HS-5 (cell line): ENCODE measurements around the gene GALNTL6.

Experiments used
- DNase-seq: peaks from one replicate; pipeline ENCODE4 v3.0.0-alpha.2; 2012; ENCODE audit warnings: low read depth

GALNTL6 gene

GRCh38 chr4:171889681-171890080 is 76.5 kb downstream of the GALNTL6 start:
- DNase-seq, result no peak

DNA sequence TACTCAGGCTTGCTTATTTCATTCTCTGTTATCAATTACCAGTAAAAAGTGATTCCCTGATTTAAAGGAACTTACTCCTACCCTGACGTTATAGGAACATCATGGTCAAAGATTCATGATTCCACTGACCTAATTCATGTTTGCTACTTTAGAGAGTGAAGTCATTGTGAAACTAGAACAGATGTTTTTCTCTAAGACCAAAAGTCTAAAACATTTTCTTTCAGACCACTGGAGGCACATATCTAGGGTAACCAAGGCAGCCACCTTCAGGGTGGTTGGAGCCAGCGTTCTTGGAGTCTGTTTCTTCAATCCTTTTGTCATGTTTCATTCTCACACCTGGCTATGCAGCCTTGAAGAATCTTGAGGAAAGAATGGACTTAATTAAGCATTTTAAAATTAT is 77.8 kb downstream of the GALNTL6 start:
- DNase-seq, result no peak

- DNase-seq, result no peak
Observed at GRCh38 chr4:171896426-171896825, 83.2 kb downstream of the GALNTL6 start.

DNA sequence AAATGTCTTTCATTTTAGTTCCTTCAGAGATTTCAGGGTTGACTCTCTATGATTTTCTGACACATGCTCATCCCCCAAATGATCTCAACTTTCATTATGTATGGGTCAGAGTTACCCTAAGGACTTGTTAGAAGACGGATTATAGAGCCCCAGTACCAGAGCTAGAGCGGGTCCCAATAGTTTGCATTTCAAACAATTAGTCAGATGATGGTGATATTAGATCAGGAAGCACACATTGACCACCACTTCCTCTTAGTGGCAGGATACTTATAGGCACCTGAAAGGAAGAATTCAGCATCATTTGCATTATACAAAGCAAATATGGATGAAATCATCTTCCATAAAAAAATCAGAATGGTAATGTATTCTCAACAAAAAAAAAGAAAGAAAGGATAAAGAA is 106.1 kb downstream of the GALNTL6 start:
- no peak for DNase-seq

GRCh38 chr4:171920901-171921300 is 107.7 kb downstream of the GALNTL6 start:
- DNase-seq, result no peak

GRCh38 chr4:171924746-171925376 is 111.7 kb downstream of the GALNTL6 start:
- no peak for DNase-seq

GRCh38 chr4:171928336-171928735 is 115.1 kb downstream of the GALNTL6 start:
- DNase-seq, result no peak

GRCh38 chr4:171929477-171929876 is 116.3 kb downstream of the GALNTL6 start:
- DNase-seq, result no peak

DNA sequence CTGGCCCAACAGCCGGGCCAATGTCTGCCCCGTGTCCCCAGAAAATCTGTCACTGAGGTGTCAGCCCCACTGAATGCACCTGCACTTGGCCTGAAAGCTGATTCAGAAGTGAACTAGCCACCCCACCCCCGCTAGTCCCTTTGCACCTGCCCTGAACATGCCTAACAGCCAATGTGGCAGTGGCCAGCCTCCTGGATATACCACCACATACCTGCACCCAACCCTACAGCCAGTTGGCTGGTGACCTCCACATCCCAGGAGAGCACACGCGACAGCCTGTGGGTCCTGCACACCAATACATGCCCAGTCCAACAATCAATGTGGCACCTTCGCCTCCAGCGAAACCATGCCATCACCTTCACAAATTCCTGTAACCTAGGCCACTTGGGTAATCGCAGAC is 116.7 kb downstream of the GALNTL6 start:
- no peak for DNase-seq

GRCh38 chr4:171932238-171932637 is 119.0 kb downstream of the GALNTL6 start:
- no peak for DNase-seq

GRCh38 chr4:171940656-171941055 is 127.5 kb downstream of the GALNTL6 start:
- DNase-seq, result no peak

DNA sequence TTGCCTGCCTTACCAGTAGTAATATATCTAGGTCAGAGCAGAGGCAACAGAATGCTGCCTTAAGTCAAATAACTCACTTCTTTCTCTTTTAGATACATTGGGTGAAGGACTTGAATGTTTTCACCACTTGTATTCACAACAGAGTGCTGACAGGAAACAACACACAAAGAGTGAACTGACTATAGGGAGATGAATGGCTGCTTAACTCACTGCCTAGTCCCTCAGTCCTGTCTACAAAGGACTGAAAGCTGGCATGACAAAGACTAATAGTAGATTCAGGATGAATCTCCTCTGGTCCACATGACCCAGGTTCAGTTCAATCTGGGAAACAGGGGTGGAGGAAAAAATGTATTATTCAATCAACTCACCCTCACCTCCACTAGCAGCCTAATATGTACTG is 134.2 kb downstream of the GALNTL6 start:
- DNase-seq, result no peak

DNA sequence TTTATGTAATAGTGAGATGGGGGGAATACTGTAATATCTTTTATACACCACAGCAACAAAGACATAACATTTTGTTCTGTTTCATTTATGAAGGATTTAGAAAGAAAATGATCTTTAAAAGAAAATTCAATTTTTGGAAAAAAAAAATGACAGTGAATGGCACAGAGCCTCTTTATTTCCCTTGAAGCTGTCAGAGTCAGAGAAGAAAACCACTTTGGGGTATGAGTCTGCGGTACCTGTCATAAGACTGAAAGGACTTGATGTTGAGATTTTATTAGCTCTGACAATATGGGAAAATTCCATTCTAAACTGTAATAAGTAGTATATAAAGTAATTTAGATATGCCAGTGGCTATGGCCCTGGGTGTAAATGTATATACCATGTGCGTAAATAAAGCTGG is 134.8 kb downstream of the GALNTL6 start:
- DNase-seq, result no peak

GRCh38 chr4:171954650-171955049 is 141.4 kb downstream of the GALNTL6 start:
- DNase-seq, result peak; percentile 5

- DNase-seq, result no peak
Observed at GRCh38 chr4:171956678-171957077, 143.5 kb downstream of the GALNTL6 start.

GRCh38 chr4:171962110-171962509 is 148.9 kb downstream of the GALNTL6 start:
- DNase-seq, result no peak

DNA sequence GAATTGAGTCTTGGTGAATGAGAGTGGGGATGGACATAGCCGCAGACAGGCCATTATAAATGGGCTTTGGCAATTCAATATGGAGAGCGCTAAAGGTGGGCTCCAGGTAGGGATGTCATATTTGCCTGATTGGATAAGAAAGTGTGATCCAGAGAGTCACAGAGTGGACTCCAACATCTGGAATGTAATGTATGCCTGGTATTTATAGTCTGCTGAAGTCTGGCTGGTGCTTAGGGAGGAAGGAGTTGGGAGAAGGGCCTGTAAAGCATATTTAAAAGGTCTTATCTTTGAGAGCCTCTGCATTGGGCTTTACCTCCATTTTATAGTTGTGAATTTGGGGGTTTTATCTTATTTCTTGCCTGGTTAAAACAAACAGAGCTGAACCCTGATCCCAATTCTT is 153.2 kb downstream of the GALNTL6 start:
- no peak for DNase-seq

GRCh38 chr4:171978216-171978615 is 165.0 kb downstream of the GALNTL6 start:
- DNase-seq, result no peak

DNA sequence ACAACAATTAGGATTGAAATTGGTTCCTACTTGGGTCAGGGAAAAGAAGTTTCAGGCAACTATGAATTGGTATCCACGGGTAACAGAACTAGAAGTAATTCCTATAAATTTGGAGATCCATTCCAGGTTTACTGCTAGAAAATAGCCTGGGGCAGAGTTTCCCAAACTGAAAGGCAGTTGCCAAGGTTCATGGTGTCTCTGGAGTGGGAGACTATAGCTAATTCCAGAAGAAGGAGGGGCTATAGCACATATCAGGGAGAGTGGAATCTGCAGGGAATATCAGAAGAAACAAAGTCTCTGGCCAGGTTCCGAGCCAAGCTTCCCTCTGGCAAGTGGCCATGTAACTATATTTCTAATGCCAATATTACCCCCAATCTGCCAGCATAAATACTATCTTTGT is 166.3 kb downstream of the GALNTL6 start:
- DNase-seq, result no peak

DNA sequence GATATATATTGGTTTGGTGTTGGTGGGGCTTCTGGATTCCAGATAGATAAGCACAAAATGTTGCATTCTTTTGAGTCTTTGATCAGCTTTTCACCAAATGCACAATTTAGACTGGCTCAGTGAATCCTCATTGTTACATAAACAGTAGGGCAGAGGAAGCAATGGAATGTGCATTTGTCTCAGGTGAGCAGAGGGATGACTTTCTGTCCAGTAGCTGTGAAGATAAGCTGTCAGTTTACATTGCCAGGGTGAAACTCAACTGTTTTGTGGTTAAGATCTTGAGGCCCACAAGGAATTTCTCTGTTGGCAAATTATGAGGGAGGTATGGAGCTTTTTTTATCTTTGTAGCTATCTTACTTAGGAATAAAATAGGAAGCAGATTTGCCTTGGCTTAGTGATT is 168.0 kb downstream of the GALNTL6 start:
- no peak for DNase-seq

DNA sequence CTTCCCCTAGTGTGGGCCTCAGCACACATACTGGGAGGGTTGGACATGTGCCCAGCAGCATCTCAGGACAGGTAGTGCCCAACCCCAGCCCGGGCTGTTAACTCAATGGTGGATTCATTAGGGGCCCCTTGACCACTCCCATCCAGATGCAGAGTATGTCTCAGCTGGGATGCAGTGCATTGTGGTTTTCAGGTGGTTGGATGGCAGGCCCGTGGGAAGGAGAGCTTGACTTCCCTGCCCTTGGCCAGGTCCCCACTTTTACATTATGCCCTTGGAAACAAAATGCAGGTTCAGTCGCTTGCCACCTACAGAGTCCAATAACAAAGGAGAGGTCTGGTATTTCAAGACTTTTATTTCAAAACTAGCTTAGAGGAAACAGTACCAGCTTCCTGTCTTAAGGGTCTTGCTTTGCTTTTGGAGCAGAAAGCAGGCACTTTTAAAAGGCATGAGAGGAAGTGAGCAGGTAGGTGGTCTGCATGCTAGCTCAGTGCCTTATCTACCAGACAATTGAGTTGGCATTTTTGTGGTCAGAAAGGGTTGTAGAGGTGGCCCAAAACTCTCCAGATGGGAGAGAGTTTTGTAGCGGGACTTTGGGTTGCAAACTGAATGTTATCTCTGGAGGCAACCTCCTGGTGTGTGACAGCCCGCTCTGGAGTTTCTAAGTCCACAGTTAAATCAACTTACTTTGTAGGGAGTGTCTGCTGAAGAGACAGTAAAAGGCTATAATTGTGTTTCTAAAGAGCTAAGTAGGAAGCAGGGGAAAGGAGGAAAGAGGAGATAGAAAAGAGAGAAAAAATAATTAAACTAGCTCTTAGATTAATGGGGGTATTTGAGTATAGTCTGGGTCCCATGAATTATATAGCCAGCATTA is 171.0 kb downstream of the GALNTL6 start:
- no peak for DNase-seq

- no peak for DNase-seq
Observed at GRCh38 chr4:171985129-171985528, 171.9 kb downstream of the GALNTL6 start.

GRCh38 chr4:171993247-171993646 is 180.0 kb downstream of the GALNTL6 start:
- no peak for DNase-seq

GRCh38 chr4:172007889-172008288 is 194.7 kb downstream of the GALNTL6 start:
- DNase-seq, result no peak
